OCI-LY3 (cell line): Measurements from ENCODE around the gene FCF1.

Experiments
- H2AFZ ChIP-seq: fragments of 200-600, 300-600 bp; shearing (Covaris generic); 2 replicates; pipeline ENCODE4 v1.6.0; 2014; ENCODE audit warnings: antibody characterized with exemption, low read depth, low read length
- H3K27ac ChIP-seq: fragments of 200-600, 300-600 bp; sonication (generic); 2 replicates; pipeline ENCODE4 v1.5.1; 2014; ENCODE audit warnings: mild to moderate bottlenecking, low read length, moderate library complexity, mixed read lengths
- H3K27me3 ChIP-seq: fragments of 200-600, 300-600 bp; sonication (generic); 2 replicates; pipeline ENCODE4 v1.6.1; 2014; ENCODE audit warnings: low read depth, low read length, mixed read lengths
- H3K36me3 ChIP-seq: fragments of 200-600, 300-600 bp; sonication (generic); replicated peaks from 2 replicates; pipeline ENCODE3; 2014; ENCODE audit warnings: low read depth, low read length, mixed read lengths
- H3K4me1 ChIP-seq: fragments of 300-600, 200-600 bp; sonication (generic); 2 replicates; pipeline ENCODE4 v1.6.1; 2014; ENCODE audit warnings: low read length, mixed read lengths
- H3K4me2 ChIP-seq: fragments of 200-600, 300-600 bp; sonication (generic); 2 replicates; pipeline ENCODE4 v1.6.1; 2014; ENCODE audit warnings: low read length, mixed read lengths
- H3K4me3 ChIP-seq: fragments of 300-600, 200-600 bp; sonication (generic); 2 replicates; pipeline ENCODE4 v1.5.1; 2014; ENCODE audit warnings: antibody characterized with exemption, mild to moderate bottlenecking, low read length, moderate library complexity
- H3K79me2 ChIP-seq: fragments of 300-600, 200-600 bp; shearing (Covaris generic); 2 replicates; pipeline ENCODE4 v1.6.1; 2014; ENCODE audit warnings: mild to moderate bottlenecking, low read length, mixed read lengths
- H3K9ac ChIP-seq: fragments of 300-600, 200-600 bp; shearing (Covaris generic); 2 replicates; pipeline ENCODE4 v1.6.0; 2014; ENCODE audit warnings: mild to moderate bottlenecking, low read length, moderate library complexity
- H3K9me3 ChIP-seq: fragments of 200-600, 300-600 bp; shearing (Covaris generic); 2 replicates; pipeline ENCODE4 v1.6.1; 2014; ENCODE audit warnings: low read length, mixed read lengths; ENCODE audit not compliant: insufficient read depth
- H4K20me1 ChIP-seq: fragments of 200-600, 300-600 bp; sonication (generic); 2 replicates; pipeline ENCODE4 v1.6.1; 2016; ENCODE audit warnings: low read length, mixed read lengths; ENCODE audit not compliant: insufficient read depth
- EZH2phosphoT487 ChIP-seq: fragments of 200-600 bp; shearing (Covaris generic); IDR thresholded peaks from 2 replicates; pipeline ENCODE4 v1.6.1; 2018; ENCODE audit warnings: antibody characterized with exemption, mixed run types, low read depth
- TF ChIP-seq, protein P1 (sequence below): fragments of 200-600, 300-600 bp; sonication (generic); IDR thresholded peaks from 2 replicates; pipeline ENCODE4 v1.5.1; 2014; ENCODE audit warnings: antibody characterized with exemption, low read length, low read depth

FCF1 gene

DNA sequence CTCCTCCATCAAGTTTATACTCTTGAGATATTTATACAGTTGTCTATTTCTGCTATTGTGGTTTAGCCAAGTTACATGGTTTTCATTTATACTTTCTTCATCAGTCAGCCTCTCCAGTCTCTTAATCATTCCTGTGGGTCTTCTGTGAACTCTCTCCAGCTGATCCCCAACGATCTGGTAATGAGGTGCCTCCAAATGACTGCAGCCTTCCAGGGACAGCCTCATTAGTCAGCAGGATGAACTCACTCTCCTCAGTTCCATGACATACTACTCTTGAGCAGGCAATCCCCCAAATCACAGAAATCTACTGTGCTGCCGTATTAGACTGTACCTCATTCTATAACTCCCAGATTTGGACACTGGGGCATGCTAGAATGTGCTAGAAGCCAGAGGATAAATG is 15.4 kb upstream of the FCF1 start:
- Histone ChIP-seq H3K4me3 (no peak overlapping the region), H2AFZ (no peak overlapping the region), H3K36me3 (peaks cover 5% of the 10 kb centered on the region), H3K27ac (no peak overlapping the region), H3K9me3 (no peaks in the 10 kb centered on the region), H4K20me1 (peaks cover 5% of the 10 kb centered on the region; the same call in 1 of the 2 replicates), H3K27me3 (no peaks in the 10 kb centered on the region), H3K4me2 (no peak overlapping the region), H3K9ac (no peak overlapping the region), H3K79me2 (peaks cover 58% of the 10 kb centered on the region), H3K4me1 (no peaks in the 10 kb centered on the region)
- TF ChIP-seq, protein P1, sequence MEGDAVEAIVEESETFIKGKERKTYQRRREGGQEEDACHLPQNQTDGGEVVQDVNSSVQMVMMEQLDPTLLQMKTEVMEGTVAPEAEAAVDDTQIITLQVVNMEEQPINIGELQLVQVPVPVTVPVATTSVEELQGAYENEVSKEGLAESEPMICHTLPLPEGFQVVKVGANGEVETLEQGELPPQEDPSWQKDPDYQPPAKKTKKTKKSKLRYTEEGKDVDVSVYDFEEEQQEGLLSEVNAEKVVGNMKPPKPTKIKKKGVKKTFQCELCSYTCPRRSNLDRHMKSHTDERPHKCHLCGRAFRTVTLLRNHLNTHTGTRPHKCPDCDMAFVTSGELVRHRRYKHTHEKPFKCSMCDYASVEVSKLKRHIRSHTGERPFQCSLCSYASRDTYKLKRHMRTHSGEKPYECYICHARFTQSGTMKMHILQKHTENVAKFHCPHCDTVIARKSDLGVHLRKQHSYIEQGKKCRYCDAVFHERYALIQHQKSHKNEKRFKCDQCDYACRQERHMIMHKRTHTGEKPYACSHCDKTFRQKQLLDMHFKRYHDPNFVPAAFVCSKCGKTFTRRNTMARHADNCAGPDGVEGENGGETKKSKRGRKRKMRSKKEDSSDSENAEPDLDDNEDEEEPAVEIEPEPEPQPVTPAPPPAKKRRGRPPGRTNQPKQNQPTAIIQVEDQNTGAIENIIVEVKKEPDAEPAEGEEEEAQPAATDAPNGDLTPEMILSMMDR = no peak
- TF ChIP-seq EZH2phosphoT487 = no peak

DNA sequence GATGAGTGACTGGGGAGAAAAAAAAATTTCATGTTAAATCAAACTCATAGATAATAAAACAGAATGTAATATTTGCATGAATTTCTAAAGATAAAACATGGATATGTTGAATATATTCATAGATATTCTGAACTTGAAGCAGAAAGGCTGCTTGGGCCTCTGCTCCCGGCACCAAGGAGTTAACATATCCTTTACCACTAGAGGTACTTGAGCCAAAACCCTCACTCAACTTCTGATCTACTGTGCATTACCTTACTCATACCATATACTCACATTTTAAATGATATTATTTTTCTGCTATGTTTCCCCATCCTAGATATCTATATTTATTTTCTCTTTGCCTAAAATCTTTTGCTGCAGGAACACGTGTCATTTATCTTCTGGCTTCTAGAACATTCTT is 15.0 kb upstream of the FCF1 start:
- Histone ChIP-seq H4K20me1 (peaks cover 5% of the 10 kb centered on the region; the same call in 1 of the 2 replicates), H3K27me3 (no peaks in the 10 kb centered on the region), H3K79me2 (peaks cover 60% of the 10 kb centered on the region), H3K4me1 (no peaks in the 10 kb centered on the region), H3K9me3 (no peaks in the 10 kb centered on the region), H3K36me3 (peaks cover 5% of the 10 kb centered on the region), H2AFZ (no peak overlapping the region), H3K4me2 (no peak overlapping the region), H3K4me3 (no peak overlapping the region), H3K27ac (no peak overlapping the region), H3K9ac (no peak overlapping the region)
- no peak for TF ChIP-seq EZH2phosphoT487
- TF ChIP-seq, protein P1 = no peak

DNA sequence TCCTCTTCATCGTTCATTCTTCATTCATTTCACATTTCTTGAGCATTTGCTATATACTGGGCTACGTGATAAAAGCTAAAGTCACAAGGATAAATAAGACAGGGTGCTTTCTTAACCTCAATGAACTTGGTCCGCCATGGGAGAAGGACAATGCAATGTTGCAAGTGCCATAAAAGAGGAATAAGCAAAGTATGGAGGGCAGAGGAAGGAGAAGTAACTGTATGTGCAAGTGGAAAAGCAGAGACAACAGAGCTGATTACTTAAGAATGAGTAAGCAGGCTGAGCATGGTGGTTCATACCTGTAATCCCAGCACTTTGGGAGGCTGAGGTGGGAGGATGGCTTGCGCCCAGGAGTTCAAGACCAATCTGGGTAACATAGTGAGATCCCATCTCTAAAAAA is 14.5 kb upstream of the FCF1 start:
- Histone ChIP-seq H3K36me3 (peaks cover 8% of the 10 kb centered on the region), H3K9me3 (no peaks in the 10 kb centered on the region), H3K9ac (no peak overlapping the region), H3K27me3 (no peaks in the 10 kb centered on the region), H3K27ac (no peak overlapping the region), H3K4me3 (no peak overlapping the region), H3K4me2 (no peak overlapping the region), H3K79me2 (peaks cover 60% of the 10 kb centered on the region), H4K20me1 (peaks cover 5% of the 10 kb centered on the region; the same call in 1 of the 2 replicates), H2AFZ (no peak overlapping the region), H3K4me1 (no peaks in the 10 kb centered on the region)
- TF ChIP-seq, protein P1 = no peak
- no peak for TF ChIP-seq EZH2phosphoT487

DNA sequence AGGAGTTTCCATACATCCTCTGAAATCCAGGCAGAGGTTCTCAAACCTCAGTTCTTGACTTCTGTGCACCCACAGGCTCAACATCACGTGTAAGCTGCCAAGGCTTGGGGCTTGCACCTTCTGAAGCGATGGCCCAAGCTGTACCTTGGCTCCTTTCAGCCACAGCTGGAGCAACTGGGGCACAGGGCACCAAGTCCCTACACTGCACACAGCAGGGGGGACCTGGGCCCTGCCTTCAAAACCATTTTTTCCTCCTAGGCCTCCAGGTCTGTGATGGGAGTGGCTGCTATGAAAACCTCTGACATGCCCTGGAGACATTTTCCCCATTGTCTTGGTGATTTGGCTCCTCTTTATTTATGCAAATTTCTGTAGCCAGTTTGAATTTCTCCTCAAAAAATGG is 10.7 kb upstream of the FCF1 start:
- Histone ChIP-seq H3K4me2 (no peak overlapping the region), H3K79me2 (peaks cover 81% of the 10 kb centered on the region), H2AFZ (no peak overlapping the region), H3K27me3 (no peaks in the 10 kb centered on the region), H3K36me3 (peaks cover 10% of the 10 kb centered on the region), H3K9ac (no peak overlapping the region), H3K4me1 (peaks cover 10% of the 10 kb centered on the region; the same call in 1 of the 2 replicates), H3K4me3 (no peak overlapping the region), H4K20me1 (peaks cover 8% of the 10 kb centered on the region), H3K27ac (no peak overlapping the region), H3K9me3 (no peaks in the 10 kb centered on the region)
- TF ChIP-seq, protein P1 = no peak
- TF ChIP-seq EZH2phosphoT487 = no peak
